A549 treated with DMSO at 1 μM for 4 hours (cell line): Measurements from ENCODE around the gene SMPX. TPM values are rescaled to one million over a fixed set of nuclear protein-coding genes. Genes with fewer than 3 reads are reported as not detected.

Experiments
- total RNA-seq: library from RNA; stranded (reverse); fragments of 200-300 nt; extraction: Qiagen RNA extraction; gene quantifications from 5 replicates; pipeline ENCODE4 v1.2.3, GENCODE V29; 2022; ENCODE audit warnings: low read depth

The SMPX gene
- not detected in 5 replicates for total RNA-seq

GRCh38 chrX:21757960-21758359, at the start of gene SMPX:
TSS of gene SMPX (minus strand) at chrX:21758116. CDS start at chrX:21754290, 3,826 bp downstream.

DNA sequence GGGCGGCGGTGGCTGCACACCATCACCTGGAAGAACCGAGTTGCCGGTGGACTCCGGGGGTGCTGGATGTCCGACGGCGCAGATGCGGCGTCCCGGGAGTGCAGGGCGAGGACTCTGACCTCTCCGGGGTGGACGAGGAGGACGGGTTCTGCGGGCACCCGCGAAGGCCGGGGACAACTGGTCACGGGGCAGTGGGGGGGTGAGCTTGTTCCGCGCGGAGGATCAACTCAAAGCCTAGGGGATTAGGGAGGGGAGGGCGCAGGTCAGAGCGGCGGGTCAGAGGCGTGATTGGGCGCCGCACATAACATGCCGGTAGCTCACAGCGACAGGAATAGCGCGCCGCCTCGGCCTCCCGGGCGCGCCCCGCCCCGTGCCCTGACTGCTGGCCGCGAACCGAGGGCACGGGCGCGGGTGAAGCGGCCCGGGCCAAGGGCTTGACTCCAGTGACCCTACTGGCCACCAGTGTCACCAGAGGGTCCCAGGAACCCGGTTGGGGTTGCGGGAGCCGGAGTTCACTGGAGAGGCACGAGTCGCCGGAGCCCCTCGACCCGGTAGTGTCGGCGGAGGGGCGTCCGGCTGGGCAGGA, 99.7 kb downstream of the SMPX start, which contains the start of gene KLHL34:
Gene KLHL34 (minus strand): TSS at position 179 of the 586 bp plus-strand sequence. CDS start 542 bp downstream, outside the sequence.

Other genes with a start within 250 kb of the SMPX start
- not detected in 5 replicates for gene KLHL34, start 99.8 kb downstream of the SMPX start, total RNA-seq
- 21.5 to 29.7 TPM (median 25.7 TPM) in 5 replicates for gene MBTPS2, start 81.5 kb upstream of the SMPX start, total RNA-seq
- 2.0 to 3.1 TPM (median 2.4 TPM) in 5 replicates for gene YY2, start 97.9 kb upstream of the SMPX start, total RNA-seq
- 203 to 229 TPM (median 220 TPM) in 5 replicates for gene SMS, start 182.6 kb upstream of the SMPX start, total RNA-seq